LNCAP (cell line): ENCODE measurements around the gene HDHD5.

Experiments used
- TF ChIP-seq, protein P1 (sequence below): fragments of 450-650 bp; IDR thresholded peaks from 2 replicates; pipeline ENCODE4 v1.5.1; 2017; ENCODE audit warnings: mild to moderate bottlenecking

Gene HDHD5

DNA sequence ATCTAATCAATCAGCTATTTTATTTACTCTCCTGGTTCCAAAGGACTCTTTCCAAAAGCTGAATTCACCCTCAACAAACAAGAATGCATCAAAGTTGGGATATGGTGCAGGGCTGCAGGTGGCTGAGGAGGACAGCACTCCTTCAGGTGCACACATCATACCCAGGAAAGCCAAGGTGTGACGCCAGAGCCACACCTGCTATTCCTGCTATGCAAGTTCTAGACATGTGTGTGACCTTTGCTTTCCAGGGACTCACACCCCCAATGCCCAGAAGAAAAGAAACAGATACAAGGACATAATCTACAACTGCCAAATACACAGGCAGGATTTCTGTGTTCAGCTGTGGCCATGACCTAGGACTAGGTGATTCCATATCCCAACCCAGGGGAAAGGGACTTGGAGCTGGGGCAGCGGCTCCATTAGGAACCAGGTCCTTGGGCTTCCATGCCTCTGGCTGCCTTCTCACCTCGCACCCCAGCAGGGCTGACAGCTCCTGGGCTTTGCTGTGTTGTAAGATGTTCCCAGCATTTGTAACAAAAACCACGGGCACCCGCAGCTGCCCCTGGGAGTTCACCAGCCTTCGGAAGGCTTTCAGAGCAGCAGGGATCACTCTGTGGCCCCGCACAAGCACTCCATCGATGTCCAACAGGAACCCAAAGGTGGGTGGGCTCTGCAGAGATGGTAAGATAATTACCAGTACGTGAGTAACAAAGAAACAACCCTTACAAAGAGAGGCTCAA lies 9.8 kb downstream of the HDHD5 start:
- TF ChIP-seq, protein P1, sequence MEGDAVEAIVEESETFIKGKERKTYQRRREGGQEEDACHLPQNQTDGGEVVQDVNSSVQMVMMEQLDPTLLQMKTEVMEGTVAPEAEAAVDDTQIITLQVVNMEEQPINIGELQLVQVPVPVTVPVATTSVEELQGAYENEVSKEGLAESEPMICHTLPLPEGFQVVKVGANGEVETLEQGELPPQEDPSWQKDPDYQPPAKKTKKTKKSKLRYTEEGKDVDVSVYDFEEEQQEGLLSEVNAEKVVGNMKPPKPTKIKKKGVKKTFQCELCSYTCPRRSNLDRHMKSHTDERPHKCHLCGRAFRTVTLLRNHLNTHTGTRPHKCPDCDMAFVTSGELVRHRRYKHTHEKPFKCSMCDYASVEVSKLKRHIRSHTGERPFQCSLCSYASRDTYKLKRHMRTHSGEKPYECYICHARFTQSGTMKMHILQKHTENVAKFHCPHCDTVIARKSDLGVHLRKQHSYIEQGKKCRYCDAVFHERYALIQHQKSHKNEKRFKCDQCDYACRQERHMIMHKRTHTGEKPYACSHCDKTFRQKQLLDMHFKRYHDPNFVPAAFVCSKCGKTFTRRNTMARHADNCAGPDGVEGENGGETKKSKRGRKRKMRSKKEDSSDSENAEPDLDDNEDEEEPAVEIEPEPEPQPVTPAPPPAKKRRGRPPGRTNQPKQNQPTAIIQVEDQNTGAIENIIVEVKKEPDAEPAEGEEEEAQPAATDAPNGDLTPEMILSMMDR: no peak

DNA sequence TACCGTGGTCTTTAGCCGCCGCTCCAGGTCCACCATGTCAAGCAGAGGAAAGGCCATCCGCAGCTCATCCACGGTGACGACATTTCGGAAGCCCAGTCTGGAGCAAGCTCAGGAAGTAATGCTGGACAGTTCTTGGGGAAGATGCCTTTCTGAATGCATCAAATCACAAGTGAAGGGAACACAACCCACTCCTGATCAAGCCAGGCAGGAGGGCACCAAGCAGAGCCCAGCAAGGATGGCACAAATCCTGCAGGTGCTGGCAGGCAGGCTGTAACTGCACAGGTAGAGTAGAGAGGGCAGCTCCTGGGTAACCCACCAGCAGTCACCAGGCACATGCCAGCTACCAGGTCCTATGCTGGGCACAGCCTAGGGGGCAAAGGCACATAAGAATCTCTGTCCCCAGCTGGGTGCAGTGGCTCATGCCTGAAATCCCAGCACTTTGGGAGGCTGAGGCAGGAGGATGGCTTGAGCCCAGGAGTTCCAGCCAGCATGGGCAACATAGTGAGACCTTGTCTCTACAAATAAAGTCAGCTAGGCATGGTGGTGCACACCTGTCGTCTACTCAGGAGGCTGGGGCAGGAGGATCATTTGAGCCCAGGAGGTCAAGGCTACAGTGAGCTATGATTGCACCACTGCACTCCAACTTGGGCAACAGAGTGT lies 13.9 kb downstream of the HDHD5 start:
- TF ChIP-seq, protein P1: no peak

DNA sequence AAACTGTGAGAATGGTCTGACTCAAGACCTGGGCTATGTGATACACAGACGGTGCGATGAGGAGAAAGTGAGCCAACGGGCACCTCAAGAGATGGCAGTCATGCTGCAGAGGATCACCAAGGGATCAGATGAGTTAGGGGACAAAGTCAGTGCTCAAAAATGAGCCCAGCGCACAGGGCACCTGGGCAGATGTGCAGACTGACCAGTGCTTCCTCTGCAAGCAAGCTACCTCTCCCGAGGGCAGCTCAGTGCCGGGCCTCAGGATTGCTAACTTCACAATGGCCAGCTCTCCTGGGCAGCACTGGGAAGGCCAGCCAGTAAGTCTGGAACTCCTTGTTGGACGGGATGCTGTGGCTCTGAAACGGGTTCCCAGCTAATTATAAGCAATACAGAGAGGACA lies 15.3 kb downstream of the HDHD5 start:
- TF ChIP-seq, protein P1: no peak

DNA sequence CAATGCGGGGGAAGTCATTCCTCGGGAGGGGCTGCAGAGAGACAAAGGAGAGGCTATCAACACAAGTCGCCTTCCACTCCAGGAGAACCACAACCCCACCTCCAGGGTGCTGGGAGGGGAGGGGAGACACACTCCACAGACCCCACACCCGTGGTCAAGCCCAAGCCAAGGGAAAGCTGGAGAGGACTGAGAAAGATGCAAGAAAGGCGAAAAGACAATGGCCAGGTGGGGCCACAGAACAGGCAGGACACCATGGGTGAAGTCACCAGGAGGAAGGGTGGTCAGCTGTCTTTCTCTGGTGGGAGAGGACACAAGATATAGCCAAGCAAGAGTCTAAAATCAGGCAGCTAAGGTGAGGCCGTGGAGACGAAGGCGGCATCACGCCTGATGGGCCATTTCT lies 16.0 kb downstream of the HDHD5 start:
- TF ChIP-seq, protein P1: no peak

DNA sequence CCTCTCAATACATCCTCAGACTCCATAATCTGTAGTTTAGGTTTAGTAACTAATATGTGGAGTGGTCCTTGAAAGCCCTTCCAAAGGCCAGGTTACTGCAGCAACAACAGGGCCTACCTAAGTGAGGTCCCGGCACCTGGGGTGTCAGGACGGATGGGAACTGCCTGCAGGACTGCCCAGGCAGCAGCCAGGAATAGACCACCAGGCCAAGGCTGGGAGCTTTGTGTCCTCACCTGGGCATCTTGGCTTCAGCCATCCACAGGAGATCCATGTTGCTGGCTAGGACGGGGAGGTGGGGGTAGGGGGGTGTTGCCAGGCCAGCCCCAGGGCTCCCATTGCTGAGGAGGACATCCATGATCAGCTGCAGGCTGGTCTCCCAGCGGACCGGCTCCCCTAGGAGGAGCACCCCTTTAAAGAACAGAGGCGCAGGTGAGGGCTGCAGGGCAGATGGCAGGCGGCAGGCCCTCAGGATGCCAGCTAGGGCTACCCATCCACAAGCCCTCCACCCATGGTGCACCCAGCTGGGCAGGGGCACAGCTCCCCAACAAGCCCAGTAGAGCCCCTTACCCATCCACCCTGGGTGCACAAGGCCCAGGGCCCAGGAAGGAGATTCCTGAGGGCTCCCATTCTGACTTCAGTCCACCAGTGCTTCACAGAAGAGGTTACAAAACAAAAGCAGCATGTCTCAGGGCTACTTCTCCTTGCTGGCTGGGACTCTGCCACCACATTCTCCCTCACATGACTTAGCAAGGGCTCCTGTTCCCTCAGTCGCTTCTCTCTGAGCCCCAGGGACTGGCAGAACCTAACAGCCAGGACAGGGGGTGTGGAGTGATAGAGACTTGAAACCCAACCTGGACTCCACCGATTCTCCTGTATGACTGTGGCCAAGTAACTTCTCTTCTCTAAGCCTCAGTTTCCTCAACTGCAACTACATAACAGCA lies 18.0 kb downstream of the HDHD5 start:
- TF ChIP-seq, protein P1: no peak

DNA sequence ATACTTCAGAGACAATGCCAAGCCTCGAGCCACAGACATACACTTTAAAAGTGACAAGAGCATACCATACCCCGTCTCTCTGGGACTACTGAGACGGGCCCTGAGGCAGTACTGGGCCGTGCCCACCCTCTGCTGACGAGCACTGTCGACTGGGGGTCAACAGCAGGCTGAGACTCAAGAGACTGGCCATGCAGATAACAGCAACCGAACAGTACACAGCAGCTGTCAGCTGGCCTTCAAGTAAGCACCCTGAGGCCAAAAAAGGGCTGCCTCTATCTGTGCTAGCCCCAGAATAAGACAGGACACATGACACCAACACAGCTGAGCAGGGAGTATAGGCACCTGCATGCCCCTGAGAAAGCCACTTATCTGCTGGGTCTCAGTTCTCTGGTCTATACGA lies 19.1 kb downstream of the HDHD5 start:
- TF ChIP-seq, protein P1: no peak

DNA sequence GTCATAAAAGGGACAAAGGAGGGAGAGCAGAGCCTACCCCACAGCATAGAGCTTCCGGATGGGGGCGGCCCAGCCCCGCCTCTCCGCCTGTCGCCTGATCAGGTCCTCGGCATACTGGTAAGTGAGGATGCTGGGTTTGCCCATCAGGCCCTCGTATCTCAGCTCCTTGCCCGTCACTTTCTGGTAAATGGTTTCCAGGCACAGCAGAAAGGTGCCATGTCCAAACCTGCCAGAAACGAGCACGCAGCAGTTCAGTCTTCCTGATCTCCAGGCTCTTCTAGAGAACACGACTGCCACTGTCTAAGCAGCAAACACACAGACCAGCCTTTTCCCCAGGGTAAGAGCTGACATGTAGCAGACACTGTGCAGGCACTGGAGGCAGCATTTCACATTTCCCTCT lies 20.6 kb downstream of the HDHD5 start:
- TF ChIP-seq, protein P1: no peak
